GM12878 (cell line): ENCODE results near the gene SLC23A2. TPM values are rescaled to one million over a fixed set of nuclear protein-coding genes. Genes with fewer than 3 reads are reported as not detected.

ENCODE experiments used
- ATAC-seq: fragments of 200-7000 bp; cut with Tn5 transposase; 3 replicates; pipeline ENCODE4 v1.9.1; 2020; ENCODE audit warnings: mild to moderate bottlenecking, moderate library complexity
- BruUV-seq: library from RNA; stranded (reverse); fragments of 400-500 nt; replicated peaks from 2 replicates; lab custom pipeline; 2021; lab: Mats Ljungman, UMichigan
- CTCF ChIA-PET: fragments of 300-600 bp; sonication (Branson Sonifier 250); formaldehyde crosslinking; extraction: SDS; loops from one replicate; lab custom pipeline; 2021; ENCODE audit warnings: inconsistent platforms; lab: Yijun Ruan, JAX
- POLR2A ChIA-PET: fragments of 350-600 bp; formaldehyde crosslinking; extraction: SDS; loops from one replicate; lab custom pipeline; 2021; ENCODE audit warnings: inconsistent platforms; lab: Charles Lee
- RAD21 ChIA-PET: fragments of 300-600 bp; sonication (Branson Sonifier 250); formaldehyde crosslinking; loops from one replicate; lab custom pipeline; 2023; ENCODE audit warnings: antibody characterized with exemption; ENCODE audit not compliant: unreplicated experiment; lab: Charles Lee
- SMC1A ChIA-PET: fragments of 300-600 bp; sonication (Branson Sonifier 250); formaldehyde crosslinking; loops from one replicate; lab custom pipeline; 2023; ENCODE audit not compliant: unreplicated experiment, uncharacterized antibody; lab: Charles Lee
- DNase-seq: peaks from one replicate; pipeline ENCODE4 v3.0.0-alpha.2; 2011; ENCODE audit warnings: low read depth, low spot score
- FAIRE-seq: peaks from 3 replicates; lab custom pipeline; 2011; peaks lifted over from hg19 to GRCh38; lab: Jason Lieb, UNC
- H2AFZ ChIP-seq: 2 replicates; pipeline ENCODE4 v1.6.0; 2011; ENCODE audit warnings: low read depth, low read length, control low read depth; ENCODE audit not compliant: control insufficient read depth
- H3K27ac ChIP-seq: 2 replicates; pipeline ENCODE4 v1.5.1; 2011; ENCODE audit warnings: control low read depth; ENCODE audit not compliant: control insufficient read depth, insufficient read depth
- H3K27me3 ChIP-seq, 2 experiments: replicated peaks in 1 of 2; 2 replicates each; pipeline versions ENCODE4 v1.6.0 to v1.6.1; 2011; ENCODE audit warnings: low read length in 1 of 2; ENCODE audit not compliant: control insufficient read depth in 2 of 2, insufficient read depth in 2 of 2
- H3K36me3 ChIP-seq, 2 experiments: 2 replicates each; pipeline ENCODE4 v1.5.1; 2011; ENCODE audit warnings: low read length in 1 of 2; ENCODE audit not compliant: control insufficient read depth in 2 of 2, insufficient read depth in 2 of 2
- H3K4me1 ChIP-seq: 2 replicates; pipeline ENCODE4 v1.6.1; 2011; ENCODE audit warnings: mild to moderate bottlenecking, low read length, moderate library complexity, mixed read lengths; ENCODE audit not compliant: control insufficient read depth, insufficient read depth
- H3K4me2 ChIP-seq: 2 replicates; pipeline ENCODE4 v1.6.0; 2011; ENCODE audit warnings: control low read depth; ENCODE audit not compliant: control insufficient read depth, insufficient read depth
- H3K4me3 ChIP-seq: fragments of 200-600 bp; sonication (generic); 2 replicates; pipeline ENCODE4 v1.5.1; 2016
- H3K79me2 ChIP-seq: 2 replicates; pipeline ENCODE4 v1.6.0; 2011; ENCODE audit warnings: low read length; ENCODE audit not compliant: control insufficient read depth, insufficient read depth
- H3K9ac ChIP-seq: 2 replicates; pipeline ENCODE4 v1.8.0; 2011; ENCODE audit warnings: low read length, control low read depth, mixed read lengths; ENCODE audit not compliant: control insufficient read depth, insufficient read depth
- H3K9me3 ChIP-seq: replicated peaks from 3 replicates; pipeline ENCODE4 v1.5.1; 2011; ENCODE audit warnings: mild to moderate bottlenecking, low read length; ENCODE audit not compliant: control insufficient read depth, insufficient read depth
- H4K20me1 ChIP-seq: 2 replicates; pipeline ENCODE4 v1.6.0; 2011; ENCODE audit not compliant: control insufficient read depth, insufficient read depth
- BHLHE40 ChIP-seq, 2 experiments: fragments of 450-650 bp in 1 of 2; IDR thresholded peaks; 2 replicates each; pipeline ENCODE4 v1.6.1; 2011 to 2017; ENCODE audit warnings: low read depth in 2 of 2, borderline replicate concordance in 1 of 2, improper control_type of control experiment in 1 of 2, low read length in 1 of 2, mild to moderate bottlenecking in 1 of 2
- CHD2 ChIP-seq: IDR thresholded peaks from 2 replicates; pipeline ENCODE4 v1.6.1; 2011; ENCODE audit warnings: low read depth, low read length, improper control_type of control experiment, borderline replicate concordance
- EED ChIP-seq: sonication (generic); IDR thresholded peaks from 2 replicates; pipeline ENCODE4 v1.6.1; 2016; ENCODE audit warnings: antibody characterized with exemption, low read depth
- ELK1 ChIP-seq: IDR thresholded peaks from 2 replicates; pipeline ENCODE4 v1.6.1; 2012; ENCODE audit warnings: low read depth, low read length, improper control_type of control experiment
- EP300 ChIP-seq, 2 experiments: fragments of 150-350 bp in 1 of 2; IDR thresholded peaks; 2 replicates each; pipeline ENCODE4 v1.6.1; 2011 to 2012; ENCODE audit warnings: low read depth in 2 of 2, low read length in 2 of 2, borderline replicate concordance in 1 of 2, improper control_type of control experiment in 1 of 2, inconsistent platforms in 1 of 2; ENCODE audit not compliant: control insufficient read depth in 1 of 2
- NFXL1 ChIP-seq: fragments of 450-650 bp; IDR thresholded peaks from 2 replicates; pipeline ENCODE4 v1.6.1; 2017; ENCODE audit warnings: antibody characterized with exemption, mild to moderate bottlenecking, borderline replicate concordance
- PAX5 ChIP-seq: IDR thresholded peaks from 2 replicates; pipeline ENCODE4 v1.6.1; 2011; ENCODE audit warnings: low read depth, low read length, borderline replicate concordance
- POU2F2 ChIP-seq: IDR thresholded peaks from 3 replicates; pipeline ENCODE4 v1.6.1; 2011; ENCODE audit warnings: low read depth, mild to moderate bottlenecking, low read length, borderline replicate concordance
- RELB ChIP-seq: fragments of 450-650 bp; IDR thresholded peaks from 2 replicates; pipeline ENCODE4 v1.6.1; 2017; ENCODE audit warnings: low read depth, mild to moderate bottlenecking, moderate library complexity
- WGBS: methylation state at CpG from one replicate; pipeline ENCODE4 v1.1.6; 2016; ENCODE audit warnings: low lambda C conversion rate; ENCODE audit not compliant: insufficient replicate concordance, insufficient coverage; ENCODE audit errors: missing lambda C conversion rate; 5-methylcytosine and 5-hydroxymethylcytosine counted together
- in situ Hi-C: fragments of 300-500 bp; cut with MboI; formaldehyde crosslinking; loops from 9 replicates; pipeline ENCODE4 v1.14.3; 2018; ENCODE audit warnings: mixed read lengths
- intact Hi-C: fragments of 100-400 bp; cut with micrococcal nuclease; formaldehyde crosslinking; loops from one replicate; pipeline ENCODE4 v1.14.2; 2022; ENCODE audit not compliant: unreplicated experiment
- polyA plus RNA-seq, 11 experiments: library from polyadenylated mRNA; depleted of rRNA in 4 of 11; unstranded in 6 of 11; stranded (reverse) in 5 of 11; fragments of >200 nt; fragmentation: Nextera tagmentation in 4 of 11; fragmentation: Illumina TruSeq in 1 of 11; extraction: Ambion mirVana in 4 of 11; extraction: Trizol in 1 of 11; gene quantifications; 1 replicate in 1 of 11; 2 replicates in 10 of 11; pipeline versions ENCODE4 v1.2.1 to v1.2.3, GENCODE V29; 2011 to 2016; ENCODE audit warnings: inconsistent platforms in 2 of 11, missing spikeins in 2 of 11, low read depth in 1 of 11
- total RNA-seq, 4 experiments: library from RNA; depleted of rRNA in 3 of 4; stranded (reverse); fragments of >200 nt in 3 of 4; fragmentation: Illumina TruSeq in 1 of 4; extraction: Trizol in 1 of 4; gene quantifications; 2 replicates each; pipeline versions ENCODE4 v1.2.1 to v1.2.3, GENCODE V29; 2013 to 2021

Gene SLC23A2
- total and polyA plus RNA-seq, 10 of the 15 experiments (the other 5 are each of a cell fraction or from before 2014, with no cell fraction given) = 4.4 to 56.1 (median 35.5) TPM

DNA sequence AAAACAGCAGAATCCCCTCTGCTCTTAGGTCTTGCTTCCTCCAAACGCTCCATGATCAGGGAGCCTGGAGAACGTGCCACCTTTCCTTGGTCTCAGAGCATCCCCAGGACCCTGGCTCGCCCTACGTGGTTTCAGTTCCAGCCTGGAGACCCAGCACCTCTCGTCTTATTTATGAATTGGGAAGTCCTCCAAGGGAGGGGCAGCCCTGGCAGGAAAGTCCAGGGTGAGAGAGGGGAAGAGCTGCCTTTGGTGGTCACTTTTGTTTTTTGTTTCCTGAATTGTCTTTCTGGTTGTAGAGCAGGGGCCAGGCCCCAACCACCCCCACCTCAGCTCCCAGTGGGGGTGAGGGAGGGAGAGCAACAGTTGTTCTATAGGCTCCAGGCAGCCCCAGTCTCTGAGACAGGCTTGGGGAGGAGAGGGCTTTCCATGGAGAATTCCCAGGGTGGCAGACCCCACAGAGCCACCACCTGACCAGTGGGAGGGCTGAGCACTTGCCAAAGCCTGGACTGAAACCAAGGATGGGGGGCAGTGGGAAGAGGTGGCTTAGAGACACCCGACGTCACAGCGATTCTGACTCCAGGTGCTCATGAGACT is 190.8 kb downstream of the SLC23A2 start:
- CTCF ChIA-PET = interaction anchor here (1.1 to 2.5 kb wide), 8 partner anchors 11 to 315 kb away, joined by 3 to 7 read pairs (median 6); no protein-coding TSS in a partner anchor
- WGBS = 51% methylated on average over 8 of the region's 8 CpGs
- H3K9ac ChIP-seq = peak overlapping the region; percentile 18

DNA sequence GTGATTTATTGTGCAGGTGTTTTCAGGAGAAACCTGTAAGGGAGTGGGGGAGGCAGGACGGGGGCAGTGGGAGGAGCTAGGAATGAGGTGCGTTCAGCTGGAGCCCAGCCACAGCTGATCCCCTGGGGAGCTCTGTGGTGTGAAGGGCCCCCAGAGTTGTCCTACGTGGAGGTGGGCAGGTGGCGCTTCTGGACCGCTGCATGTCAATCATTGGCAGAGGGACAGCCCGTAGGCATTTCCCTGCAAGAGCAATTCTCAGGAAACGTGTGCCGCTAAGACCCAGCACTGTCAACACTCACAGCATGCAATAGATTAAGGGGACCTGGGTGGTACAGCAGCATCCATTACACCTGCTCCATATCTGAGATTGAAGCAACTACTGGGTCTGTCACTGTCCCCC is 191.6 kb downstream of the SLC23A2 start:
- Histone ChIP-seq H2AFZ (peak overlapping the region; percentile 30), H3K27me3 (no peaks in the 10 kb centered on the region), H4K20me1 (no peaks in the 10 kb centered on the region), H3K4me2 (peak overlapping the region; percentile 56), H3K9me3 (no peaks in the 10 kb centered on the region), H3K36me3 (peaks cover 0 to 6% of the 10 kb centered on the region in 2 experiments; a peak in 2 of 4 replicates), H3K27ac (peak overlapping the region; percentile 48; the same call in 1 of the 2 replicates), H3K4me3 (0 out of 2 replicates have a peak overlapping the region, but pooled peaks have one; percentile 1), H3K9ac (0 out of 2 replicates have a peak overlapping the region, but pooled peaks have one; percentile 18), H3K79me2 (peaks cover 25% of the 10 kb centered on the region), H3K4me1 (peaks cover 61% of the 10 kb centered on the region)
- ChIA-PET RAD21 (interaction anchor here (0.5 to 2.2 kb wide), 5 partner anchors 138 to 198 kb away, joined by 3 to 13 read pairs (median 5); no protein-coding TSS in a partner anchor), SMC1A (interaction anchor here (1.0 to 3.4 kb wide), 11 partner anchors 10 to 168 kb away, joined by 3 to 19 read pairs (median 4); no protein-coding TSS in a partner anchor), CTCF (interaction anchor here (1.1 to 2.5 kb wide), 9 partner anchors 10 to 316 kb away, joined by 3 to 8 read pairs (median 6); no protein-coding TSS in a partner anchor), POLR2A (interaction anchor here (0.5 to 1.5 kb wide), 3 partner anchors 10 to 102 kb away, joined by 3 to 5 read pairs (median 4); no protein-coding TSS in a partner anchor)
- ATAC-seq = peak; percentile 3
- no peak for FAIRE-seq
- in situ Hi-C loops = loop anchor here (5.0 kb wide), 1 partner anchor 273 kb away; no protein-coding TSS in a partner anchor
- peak; percentile 49 for DNase-seq
- WGBS = 8% methylated on average over 7 of the region's 8 CpGs
- no TSS peak for BruUV-seq
- intact Hi-C loops = loop anchor here (5.0 kb wide), 3 partner anchors 138 to 313 kb away; no protein-coding TSS in a partner anchor
- TF ChIP-seq PAX5 = peak; percentile 37; the same call in 1 of the 2 replicates
- TF ChIP-seq CHD2 = 0 out of 2 replicates have a peak, but pooled peaks have one; percentile 21
- no peak for TF ChIP-seq ELK1
- peak; percentile 56; the same call in 1 of the 2 replicates for TF ChIP-seq RELB
- TF ChIP-seq POU2F2 = no peak
- TF ChIP-seq EED = peak; percentile 69
- TF ChIP-seq EP300 (IDR thresholded peaks at IDR 0.05; ENCODE audit: borderline replicate concordance in 1 of 2, control insufficient read depth in 1 of 2, low read depth in 2 of 2, low read length in 2 of 2) = peak in 1 of 2 experiments; percentile 59; a peak in 1 of 4 replicates
- peak; percentile 60 to 76; a peak in 3 of 4 replicates for TF ChIP-seq BHLHE40 (IDR thresholded peaks at IDR 0.05; ENCODE audit: borderline replicate concordance in 1 of 2, low read depth in 2 of 2, low read length in 1 of 2)

More for the DNA sequence above, 190.8 kb downstream of the SLC23A2 start:
- Histone ChIP-seq H3K36me3 (peaks cover 0 to 6% of the 10 kb centered on the region in 2 experiments; a peak in 1 of 4 replicates), H3K27me3 (no peaks in the 10 kb centered on the region), H3K4me2 (peak overlapping the region; percentile 56), H2AFZ (no peak overlapping the region), H4K20me1 (no peaks in the 10 kb centered on the region), H3K9me3 (no peaks in the 10 kb centered on the region), H3K27ac (peak overlapping the region; percentile 48), H3K79me2 (peaks cover 31% of the 10 kb centered on the region), H3K4me3 (0 out of 2 replicates have a peak overlapping the region, but pooled peaks have one; percentile 1), H3K4me1 (peaks cover 68% of the 10 kb centered on the region)
- SMC1A ChIA-PET = interaction anchor here (1.0 to 3.4 kb wide), 8 partner anchors 14 to 167 kb away, joined by 3 to 19 read pairs (median 6); no protein-coding TSS in a partner anchor
- FAIRE-seq (no peak), DNase-seq (no peak), ATAC-seq (no peak)
- TF ChIP-seq NFXL1 (no peak), EED (peak; percentile 47; the same call in 1 of the 2 replicates)
- in situ Hi-C loops (loop anchor here (5.0 kb wide), 1 partner anchor 272 kb away; no protein-coding TSS in a partner anchor), intact Hi-C loops (loop anchor here (5.0 kb wide), 3 partner anchors 137 to 312 kb away; no protein-coding TSS in a partner anchor)
- POLR2A ChIA-PET = interaction anchor here (1.5 kb wide), 1 partner anchor 101 kb away, joined by 3 read pairs; no protein-coding TSS in a partner anchor
- BruUV-seq = no TSS peak
- RAD21 ChIA-PET = interaction anchor here (0.5 to 2.2 kb wide), 2 partner anchors 146 to 199 kb away, joined by 3 to 13 read pairs; no protein-coding TSS in a partner anchor
